ENCODE measurements around the gene KCND2.

KCND2 gene

DNA sequence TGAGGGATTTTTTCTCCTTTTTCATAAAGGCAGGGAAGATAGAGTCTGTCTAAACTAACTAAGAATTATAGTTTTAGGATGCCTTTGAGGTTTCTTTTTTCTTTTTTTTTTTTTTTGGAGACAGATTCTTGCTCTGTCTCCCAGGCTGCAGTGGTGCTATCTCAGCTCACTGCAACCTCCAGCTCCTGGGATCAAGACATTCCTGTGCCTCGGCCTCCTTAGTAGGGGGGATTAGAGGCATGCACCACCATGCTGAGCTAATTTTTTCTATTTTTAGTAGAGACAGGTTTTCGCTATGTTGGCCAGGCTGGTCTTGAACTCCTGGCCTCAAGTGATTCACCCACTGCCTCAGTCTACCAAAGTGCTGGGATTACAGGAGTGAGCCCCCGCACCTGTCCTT is 239.7 kb downstream of the KCND2 start:
- no peak for DNase-seq (ENCODE audit: insufficient read length)
- FAIRE-seq, result no peak

GRCh38 chr7:120519224-120519623 is 246.2 kb downstream of the KCND2 start:
- peak; percentile 81 for FAIRE-seq
- TF ChIP-seq POLR2AphosphoS5 (IDR thresholded peaks at IDR 0.05; ENCODE audit: low read depth, low read length) (no peak), POLR2A (IDR thresholded peaks at IDR 0.05; ENCODE audit: low read depth, low read length) (no peak), TAF1 (IDR thresholded peaks at IDR 0.05; ENCODE audit: borderline replicate concordance, low read depth, low read length) (no peak)
- DNase-seq (ENCODE audit: insufficient read length), result no peak

More for the DNA sequence above, 239.7 kb downstream of the KCND2 start:
- TF ChIP-seq TAF1 (IDR thresholded peaks at IDR 0.05; ENCODE audit: borderline replicate concordance, low read depth, low read length) (no peak), POLR2A (IDR thresholded peaks at IDR 0.05; ENCODE audit: low read depth, low read length) (no peak), POLR2AphosphoS5 (IDR thresholded peaks at IDR 0.05; ENCODE audit: low read depth, low read length) (no peak)

- TF ChIP-seq TAF1 (IDR thresholded peaks at IDR 0.05; ENCODE audit: borderline replicate concordance, low read depth, low read length), result no peak
- no peak for TF ChIP-seq POLR2A (IDR thresholded peaks at IDR 0.05; ENCODE audit: low read depth, low read length)
- TF ChIP-seq POLR2AphosphoS5 (IDR thresholded peaks at IDR 0.05; ENCODE audit: low read depth, low read length), result no peak
- DNase-seq (ENCODE audit: insufficient read length) (no peak), FAIRE-seq (peak; percentile 24)
These were observed 249.1 kb downstream of the KCND2 start for GRCh38 chr7:120521761-120522737.

- FAIRE-seq, result no peak
- DNase-seq (ENCODE audit: insufficient read length), result no peak
- TF ChIP-seq POLR2A (IDR thresholded peaks at IDR 0.05; ENCODE audit: low read depth, low read length) (no peak), TAF1 (IDR thresholded peaks at IDR 0.05; ENCODE audit: borderline replicate concordance, low read depth, low read length) (no peak), POLR2AphosphoS5 (IDR thresholded peaks at IDR 0.05; ENCODE audit: low read depth, low read length) (no peak)
These were observed 251.0 kb downstream of the KCND2 start for GRCh38 chr7:120523985-120524384.

GRCh38 chr7:120526902-120527509 is 254.0 kb downstream of the KCND2 start:
- FAIRE-seq (no peak), DNase-seq (ENCODE audit: insufficient read length) (no peak)
- TF ChIP-seq TAF1 (IDR thresholded peaks at IDR 0.05; ENCODE audit: borderline replicate concordance, low read depth, low read length) (no peak), POLR2AphosphoS5 (IDR thresholded peaks at IDR 0.05; ENCODE audit: low read depth, low read length) (no peak), POLR2A (IDR thresholded peaks at IDR 0.05; ENCODE audit: low read depth, low read length) (no peak)

GRCh38 chr7:120529736-120530135 is 256.8 kb downstream of the KCND2 start:
- TF ChIP-seq TAF1 (IDR thresholded peaks at IDR 0.05; ENCODE audit: borderline replicate concordance, low read depth, low read length) (no peak), POLR2AphosphoS5 (IDR thresholded peaks at IDR 0.05; ENCODE audit: low read depth, low read length) (no peak), POLR2A (IDR thresholded peaks at IDR 0.05; ENCODE audit: low read depth, low read length) (no peak)
- DNase-seq (ENCODE audit: insufficient read length) (no peak), FAIRE-seq (no peak)

DNA sequence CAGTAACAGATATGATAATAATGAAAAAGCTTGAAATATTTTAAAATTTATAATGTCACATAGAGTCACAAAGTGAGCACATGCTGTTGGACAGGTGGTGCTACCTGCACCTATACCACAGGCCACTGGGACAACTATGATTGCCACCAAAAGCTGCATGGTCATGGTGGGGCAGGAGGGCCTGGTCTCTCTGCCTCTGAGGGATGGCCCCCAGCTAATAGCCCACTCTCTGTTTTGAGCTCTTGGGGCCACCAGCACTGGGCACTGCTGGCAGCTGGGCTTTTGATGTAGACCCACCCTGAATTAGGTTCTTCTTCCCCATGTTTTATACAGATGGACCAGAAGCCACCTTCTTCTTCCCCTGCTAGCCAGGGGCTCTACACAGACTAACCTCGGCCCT is 265.4 kb downstream of the KCND2 start:
- TF ChIP-seq POLR2AphosphoS5 (IDR thresholded peaks at IDR 0.05; ENCODE audit: low read depth, low read length), result no peak
- TF ChIP-seq TAF1 (IDR thresholded peaks at IDR 0.05; ENCODE audit: borderline replicate concordance, low read depth, low read length), result no peak
- TF ChIP-seq POLR2A (IDR thresholded peaks at IDR 0.05; ENCODE audit: low read depth, low read length), result no peak
- FAIRE-seq (no peak), DNase-seq (ENCODE audit: insufficient read length) (no peak)

- TF ChIP-seq TAF1 (IDR thresholded peaks at IDR 0.05; ENCODE audit: borderline replicate concordance, low read depth, low read length) (no peak), POLR2A (IDR thresholded peaks at IDR 0.05; ENCODE audit: low read depth, low read length) (no peak), POLR2AphosphoS5 (IDR thresholded peaks at IDR 0.05; ENCODE audit: low read depth, low read length) (no peak)
- FAIRE-seq, result no peak
These were observed 266.3 kb downstream of the KCND2 start for GRCh38 chr7:120539321-120539720.

GRCh38 chr7:120547605-120548004 is 274.6 kb downstream of the KCND2 start:
- no peak for DNase-seq (ENCODE audit: insufficient read length)
- TF ChIP-seq POLR2A (IDR thresholded peaks at IDR 0.05; ENCODE audit: low read depth, low read length) (no peak), POLR2AphosphoS5 (IDR thresholded peaks at IDR 0.05; ENCODE audit: low read depth, low read length) (no peak), TAF1 (IDR thresholded peaks at IDR 0.05; ENCODE audit: borderline replicate concordance, low read depth, low read length) (no peak)
- FAIRE-seq, result peak; percentile 60

More at GRCh38 chr7:120539321-120539720, 266.3 kb downstream of the KCND2 start:
- DNase-seq (ENCODE audit: insufficient read length), result no peak

GRCh38 chr7:120550494-120551048 is 277.6 kb downstream of the KCND2 start:
- TF ChIP-seq POLR2AphosphoS5 (IDR thresholded peaks at IDR 0.05; ENCODE audit: low read depth, low read length) (no peak), POLR2A (IDR thresholded peaks at IDR 0.05; ENCODE audit: low read depth, low read length) (no peak), TAF1 (IDR thresholded peaks at IDR 0.05; ENCODE audit: borderline replicate concordance, low read depth, low read length) (no peak)
- FAIRE-seq (peak; percentile 40), DNase-seq (ENCODE audit: insufficient read length) (no peak)

GRCh38 chr7:120553491-120553890 is 280.5 kb downstream of the KCND2 start:
- TF ChIP-seq POLR2AphosphoS5 (IDR thresholded peaks at IDR 0.05; ENCODE audit: low read depth, low read length) (no peak), POLR2A (IDR thresholded peaks at IDR 0.05; ENCODE audit: low read depth, low read length) (no peak), TAF1 (IDR thresholded peaks at IDR 0.05; ENCODE audit: borderline replicate concordance, low read depth, low read length) (no peak)
- no peak for DNase-seq (ENCODE audit: insufficient read length)
- peak; percentile 88 for FAIRE-seq
